Mesodermal cell (in vitro differentiated cells): ENCODE results near the gene SLC4A11.
A peak's percentile ranks its signal among the peaks of the same experiment; 100 is the strongest.

Source experiments
- H3K27ac ChIP-seq: 2 replicates; pipeline ENCODE4 v1.7.0; 2013; ENCODE audit warnings: mild to moderate bottlenecking, low read depth, low read length, moderate library complexity; ENCODE audit not compliant: severe bottlenecking
- H3K36me3 ChIP-seq: 2 replicates; pipeline ENCODE4 v1.7.1; 2013; ENCODE audit warnings: mild to moderate bottlenecking, low read length, moderate library complexity; ENCODE audit not compliant: control insufficient read depth, insufficient read depth
- H3K4me1 ChIP-seq: one replicate; pipeline ENCODE4 v1.7.1; 2013; ENCODE audit warnings: mild to moderate bottlenecking, low read length; ENCODE audit not compliant: insufficient read depth, control insufficient read depth, poor library complexity, severe bottlenecking
- H3K4me3 ChIP-seq: 2 replicates; pipeline ENCODE4 v1.7.0; 2013; ENCODE audit warnings: low read length, control low read depth, mild to moderate bottlenecking; ENCODE audit not compliant: insufficient read depth, poor library complexity, severe bottlenecking; ENCODE audit errors: extremely low read depth
- H3K9me3 ChIP-seq: 2 replicates; pipeline ENCODE4 v1.7.1; 2013; ENCODE audit warnings: mild to moderate bottlenecking, low read length, moderate library complexity; ENCODE audit not compliant: control insufficient read depth
- WGBS, 2 experiments: methylation state at CpG; one replicate each; pipeline ENCODE4 v1.1.5; 2013; ENCODE audit warnings: missing lambda C conversion rate in 2 of 2; ENCODE audit not compliant: insufficient coverage in 2 of 2; 5-methylcytosine and 5-hydroxymethylcytosine counted together

The SLC4A11 gene

DNA sequence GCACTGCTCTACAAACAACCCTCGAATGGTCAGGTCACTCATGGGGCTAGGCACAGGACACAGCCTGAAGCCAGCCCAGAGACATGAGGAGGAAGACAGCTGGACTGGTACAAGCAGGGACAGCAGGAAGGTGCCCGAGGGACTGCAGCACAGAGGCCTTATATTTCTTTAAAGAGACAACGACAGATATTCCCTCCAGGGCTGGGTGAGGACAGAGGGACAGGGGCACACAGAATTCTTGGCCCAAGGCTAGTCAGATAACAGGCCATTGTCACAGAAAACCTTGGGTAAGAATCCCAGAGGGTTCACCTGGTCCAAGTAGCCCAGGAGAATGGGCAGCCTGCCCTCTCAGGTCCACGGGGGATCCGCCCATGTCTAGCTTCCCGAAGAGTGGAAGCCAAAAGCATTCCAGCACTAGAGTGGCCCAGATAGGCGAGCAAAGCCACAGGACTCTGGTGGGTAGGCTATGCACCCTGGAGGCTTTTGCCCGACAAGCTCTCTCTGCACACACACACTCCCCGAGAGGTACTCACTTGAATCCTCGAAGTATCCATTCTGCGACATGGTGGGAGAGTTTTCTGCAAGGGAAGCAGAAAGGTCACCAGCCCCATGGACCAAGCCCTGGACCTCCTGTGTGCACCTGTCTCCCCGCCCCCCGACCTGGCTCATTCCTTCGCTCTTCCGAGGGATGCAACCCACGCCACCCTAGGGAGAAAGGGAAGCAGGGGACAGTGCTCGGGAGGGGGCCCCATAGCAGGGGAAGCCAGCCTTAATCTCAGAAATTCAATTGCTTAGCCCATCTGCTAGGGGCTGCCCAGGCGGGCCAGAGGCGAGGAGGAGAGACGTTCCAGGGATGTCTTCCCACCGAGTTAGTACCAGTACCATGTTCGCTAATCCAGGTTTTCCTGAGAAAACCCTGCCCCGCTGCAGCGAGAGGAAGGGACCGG is 1.7 kb downstream of the SLC4A11 start:
- Histone ChIP-seq H3K27ac (no peak overlapping the region), H3K4me1 (peaks cover 9% of the 10 kb centered on the region), H3K4me3 (peak overlapping the region; percentile 66), H3K9me3 (no peaks in the 10 kb centered on the region), H3K36me3 (no peaks in the 10 kb centered on the region)
- 50 to 63% methylated on average over 11 to 22 of the region's 25 CpGs for WGBS, 2 experiments

DNA sequence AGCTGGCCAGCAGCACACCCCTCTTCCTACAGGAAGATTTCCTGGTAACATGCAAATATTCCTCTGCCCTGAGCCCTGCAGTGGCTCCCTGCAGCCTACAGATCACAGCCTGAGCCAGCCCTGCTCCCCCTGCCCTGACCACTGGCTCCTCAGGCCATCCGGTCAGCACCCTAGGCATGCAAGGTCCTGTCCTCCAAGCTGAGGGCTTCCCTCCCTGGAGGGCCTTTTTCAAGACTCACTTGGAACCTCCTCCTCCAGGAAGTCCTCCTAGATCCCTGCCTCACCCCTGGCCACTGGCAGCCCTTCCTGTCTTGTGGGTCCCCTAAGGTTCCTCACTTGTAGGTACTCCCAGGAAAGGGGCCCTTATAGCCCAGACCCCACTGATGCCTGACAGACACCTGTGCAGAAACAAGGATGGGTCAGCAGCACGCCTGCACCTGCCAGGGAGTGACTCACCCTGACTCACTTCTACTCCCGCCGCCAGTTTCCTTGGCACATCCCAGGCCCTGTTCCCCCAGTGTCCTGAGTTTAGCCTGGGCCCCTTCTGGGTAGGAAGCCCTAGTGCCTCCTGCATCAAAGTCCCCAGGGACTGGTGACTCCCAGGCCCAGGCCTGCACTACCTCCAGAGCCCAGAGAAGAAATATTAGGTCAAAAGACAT is 3.2 kb downstream of the SLC4A11 start:
- Histone ChIP-seq H3K36me3 (no peaks in the 10 kb centered on the region), H3K27ac (no peak overlapping the region), H3K9me3 (no peaks in the 10 kb centered on the region), H3K4me1 (peaks cover 6% of the 10 kb centered on the region), H3K4me3 (no peak overlapping the region)
- 75 to 83% methylated on average over 2 to 4 of the region's 4 CpGs for WGBS, 2 experiments

DNA sequence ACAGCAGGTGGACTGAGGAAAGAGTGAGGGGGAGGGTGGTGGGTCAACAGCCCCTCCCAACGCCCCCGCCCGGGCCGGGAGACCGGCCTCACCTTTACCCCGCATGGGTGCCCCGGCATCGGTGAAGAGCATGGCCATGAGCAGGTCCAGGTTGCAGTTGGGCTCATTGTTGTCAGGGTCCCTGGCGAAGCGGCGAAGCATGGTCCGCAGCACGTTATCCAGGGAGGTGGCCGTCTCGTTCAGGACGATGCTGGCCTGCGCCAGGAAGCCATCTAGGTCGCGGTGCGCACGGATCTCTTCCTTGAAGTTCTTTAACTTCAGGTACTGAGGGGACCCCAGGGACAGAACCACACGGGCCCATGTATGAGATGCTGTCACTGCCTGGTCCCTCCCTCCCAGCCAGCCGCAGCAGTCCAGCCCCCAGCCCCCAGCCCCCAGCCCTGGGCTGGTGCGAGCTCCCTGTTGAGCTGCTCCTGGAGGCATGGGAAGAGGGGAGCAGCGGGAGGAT is 4.9 kb downstream of the SLC4A11 start:
- 93 to 96% methylated on average over 23 to 25 of the region's 25 CpGs for WGBS, 2 experiments
- Histone ChIP-seq H3K4me1 (no peaks in the 10 kb centered on the region), H3K27ac (no peak overlapping the region), H3K4me3 (no peak overlapping the region), H3K9me3 (no peaks in the 10 kb centered on the region), H3K36me3 (no peaks in the 10 kb centered on the region)

DNA sequence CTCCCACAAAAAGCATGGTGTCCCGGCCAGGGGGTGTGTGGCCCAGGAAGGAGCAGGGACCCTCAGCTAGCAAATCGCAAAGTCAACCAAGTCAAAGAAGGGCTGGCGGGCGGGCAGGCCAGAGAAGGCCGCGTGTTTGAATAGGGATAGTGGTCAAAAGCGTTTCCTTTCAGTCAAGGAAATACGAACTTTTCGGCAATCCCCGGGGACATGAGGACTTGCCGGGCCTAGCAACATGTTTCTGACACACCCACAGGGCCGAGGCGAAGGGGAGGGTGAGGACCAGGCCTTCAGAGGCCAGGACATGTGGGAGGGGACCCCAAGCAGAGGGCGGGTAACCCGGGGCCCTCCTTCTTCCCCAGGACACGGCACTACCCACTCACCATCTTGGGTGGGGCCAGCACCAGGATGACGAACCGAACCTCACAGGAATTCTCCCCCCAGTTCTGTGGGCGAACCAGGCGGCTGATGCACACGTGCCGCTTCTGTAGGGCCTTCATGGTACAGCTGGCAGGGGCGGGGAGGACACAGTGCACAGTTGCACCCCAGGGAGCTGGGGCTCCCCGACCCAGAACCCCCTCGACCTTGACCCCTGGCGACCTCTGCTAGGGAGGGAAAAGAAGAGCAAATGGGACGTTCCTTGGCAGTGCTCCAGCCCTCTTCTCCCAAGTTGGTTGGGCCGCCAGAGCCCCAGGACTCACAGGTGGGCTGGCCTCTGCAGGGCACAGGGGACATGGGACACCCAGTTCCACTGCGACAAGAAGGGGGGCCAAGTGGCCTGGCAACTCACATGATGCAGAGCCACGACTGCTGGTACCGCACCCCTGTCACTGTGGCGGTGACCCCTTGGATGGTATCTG is 5.6 kb downstream of the SLC4A11 start:
- H3K36me3 ChIP-seq, result no peaks in the 10 kb centered on the region
- WGBS, 2 experiments, result 90 to 91% methylated on average over 25 to 32 of the region's 32 CpGs
- no peak overlapping the region for H3K27ac ChIP-seq
- no peaks in the 10 kb centered on the region for H3K4me1 ChIP-seq
- no peaks in the 10 kb centered on the region for H3K9me3 ChIP-seq
- H3K4me3 ChIP-seq, result no peak overlapping the region

DNA sequence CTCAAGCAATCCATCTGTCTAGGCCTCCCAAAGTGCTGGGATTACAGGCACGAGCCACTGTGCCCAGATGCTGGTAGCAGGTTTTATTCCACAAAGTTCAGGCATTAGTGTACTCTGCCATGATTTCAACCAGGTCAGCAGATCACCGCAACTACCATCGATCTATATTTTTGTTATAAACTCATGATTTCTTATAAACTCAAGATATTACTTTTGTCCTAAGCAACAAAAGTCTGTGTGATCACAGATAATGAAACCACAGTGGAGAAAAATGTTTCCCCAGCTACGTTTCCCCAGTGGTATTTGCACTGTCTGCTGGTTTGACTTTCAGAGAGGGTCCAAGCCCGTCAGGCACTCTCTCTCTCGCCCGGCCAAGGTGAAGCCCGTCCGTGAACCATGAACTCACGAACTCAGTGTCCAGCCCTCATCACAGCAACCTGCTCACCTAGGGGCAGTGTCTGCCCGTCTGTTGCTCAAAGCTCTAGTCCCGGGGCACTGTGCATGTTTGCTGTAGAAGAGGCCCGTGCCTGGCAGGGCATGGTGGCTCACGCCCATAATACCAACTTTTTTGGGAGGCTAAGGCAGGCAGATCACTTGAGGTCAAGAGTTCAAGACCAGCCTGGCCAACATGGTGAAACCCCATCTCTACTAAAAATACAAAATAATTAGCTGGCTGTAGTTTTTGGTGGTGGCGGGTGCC is 7.0 kb downstream of the SLC4A11 start:
- no peak overlapping the region for H3K4me3 ChIP-seq
- no peaks in the 10 kb centered on the region for H3K9me3 ChIP-seq
- H3K4me1 ChIP-seq, result no peaks in the 10 kb centered on the region
- H3K36me3 ChIP-seq, result no peaks in the 10 kb centered on the region
- H3K27ac ChIP-seq, result no peak overlapping the region
- 90 to 92% methylated on average over 13 to 15 of the region's 15 CpGs for WGBS, 2 experiments

DNA sequence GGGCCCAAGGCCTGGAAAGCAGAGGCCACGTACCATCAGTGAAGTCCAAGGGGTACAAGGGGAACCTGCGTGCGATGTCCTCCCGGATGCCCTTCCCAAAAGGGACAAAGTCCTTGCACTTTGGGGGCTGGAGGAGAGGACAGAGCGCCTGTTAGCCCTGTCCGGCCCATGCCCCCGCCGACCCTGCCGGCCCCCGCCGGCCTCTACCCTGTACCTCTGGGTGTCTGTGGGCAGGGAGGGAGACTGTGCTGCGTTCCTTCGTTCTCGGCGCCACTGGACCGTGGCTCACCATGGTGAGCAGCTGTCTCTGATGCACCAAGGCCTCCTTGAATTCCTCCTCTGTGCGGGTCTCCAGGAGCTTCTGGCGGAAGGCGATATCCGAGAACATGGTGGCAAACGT is 7.9 kb downstream of the SLC4A11 start:
- H3K4me3 ChIP-seq, result no peak overlapping the region
- 92 to 96% methylated on average over 17 to 21 of the region's 21 CpGs for WGBS, 2 experiments
- no peaks in the 10 kb centered on the region for H3K36me3 ChIP-seq
- H3K4me1 ChIP-seq, result no peaks in the 10 kb centered on the region
- H3K9me3 ChIP-seq, result no peaks in the 10 kb centered on the region
- H3K27ac ChIP-seq, result no peak overlapping the region

DNA sequence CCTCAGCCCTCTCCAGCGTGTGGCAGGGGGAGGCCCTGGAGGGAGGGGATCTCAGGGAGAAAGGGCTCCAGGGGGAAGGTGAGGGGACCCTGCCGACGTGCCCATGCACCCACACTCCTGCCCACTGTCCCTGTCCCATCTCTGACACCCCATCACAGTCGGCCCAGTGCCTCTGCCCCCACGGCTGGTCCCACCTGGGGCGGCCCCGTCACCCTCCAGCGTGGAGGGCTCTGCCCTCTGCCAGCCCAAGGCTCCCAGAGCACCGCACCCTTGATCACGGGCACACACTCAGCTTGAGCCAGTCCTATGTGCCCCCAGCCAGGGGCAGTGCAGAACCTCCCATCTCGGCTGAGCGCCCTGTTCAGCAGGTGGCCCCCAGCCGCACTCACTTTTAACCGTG is 9.2 kb downstream of the SLC4A11 start:
- no peak overlapping the region for H3K27ac ChIP-seq
- 96 to 97% methylated on average over 6 to 11 of the region's 14 CpGs for WGBS, 2 experiments

DNA sequence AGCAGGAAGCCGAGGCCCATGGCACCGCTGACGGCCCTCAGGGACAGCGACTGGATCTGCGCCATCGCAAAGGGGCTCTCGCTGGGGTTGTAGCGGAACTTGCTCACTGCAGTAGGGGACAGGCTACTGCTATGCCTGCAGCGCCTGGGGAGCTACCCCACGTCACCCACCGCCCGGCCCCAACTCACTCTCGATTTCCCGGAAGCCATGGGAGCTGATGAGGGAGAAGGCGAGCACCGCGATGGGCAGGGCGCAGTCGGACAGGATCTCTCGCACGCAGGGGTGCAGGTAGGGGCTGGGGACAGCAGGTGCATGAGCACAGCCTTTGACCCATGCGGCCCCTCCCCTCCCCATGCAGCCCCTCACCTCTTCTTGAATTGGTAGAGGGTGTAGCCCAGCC is 9.8 kb downstream of the SLC4A11 start:
- H3K4me3 ChIP-seq, result no peak overlapping the region
- H3K4me1 ChIP-seq, result no peaks in the 10 kb centered on the region
- no peak overlapping the region for H3K27ac ChIP-seq
- no peaks in the 10 kb centered on the region for H3K9me3 ChIP-seq
- H3K36me3 ChIP-seq, result peaks cover 4% of the 10 kb centered on the region
- WGBS, 2 experiments, result 92 to 98% methylated on average over 15 to 19 of the region's 22 CpGs

More for the DNA sequence above, 9.2 kb downstream of the SLC4A11 start:
- Histone ChIP-seq H3K9me3 (no peaks in the 10 kb centered on the region), H3K4me1 (no peaks in the 10 kb centered on the region), H3K4me3 (no peak overlapping the region), H3K36me3 (peaks cover under 1% of the 10 kb centered on the region)

DNA sequence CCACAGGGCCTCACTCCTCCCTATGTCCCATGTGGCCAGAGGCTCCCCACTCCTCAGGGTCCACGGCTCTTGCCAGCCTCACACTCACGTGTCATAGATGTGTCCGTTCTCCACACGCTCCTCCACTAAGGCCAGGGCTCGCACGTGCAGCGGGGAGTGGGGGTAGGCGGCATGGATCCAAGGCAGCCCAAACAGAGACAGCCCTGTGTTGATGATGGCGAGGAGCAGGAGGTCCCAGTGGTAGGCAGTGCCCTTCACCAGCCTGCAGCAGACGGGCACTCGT is 10.3 kb downstream of the SLC4A11 start:
- H3K36me3 ChIP-seq, result peaks cover 9% of the 10 kb centered on the region
- H3K27ac ChIP-seq, result no peak overlapping the region
- WGBS, 2 experiments, result 96 to 98% methylated on average over 5 to 8 of the region's 11 CpGs
- no peaks in the 10 kb centered on the region for H3K9me3 ChIP-seq
- no peaks in the 10 kb centered on the region for H3K4me1 ChIP-seq
- H3K4me3 ChIP-seq, result no peak overlapping the region
